NB4 (cell line): ENCODE results near the gene BFSP2.
"Not testable (repeated sequence)": the region's sequence is repeated elsewhere in the genome, so short reads cannot be mapped to it uniquely, and the experiment has no call there.

Experiments
- DNase-seq: peaks from one replicate; pipeline ENCODE4 v3.0.0; 2010; ENCODE audit warnings: low read depth
- H3K4me3 ChIP-seq: one replicate; pipeline ENCODE4 v1.5.1; 2011; ENCODE audit warnings: mild to moderate bottlenecking, low read depth, low read length, moderate library complexity
- MYC ChIP-seq: IDR thresholded peaks from 2 replicates; pipeline ENCODE4 v1.6.1; 2011; ENCODE audit warnings: low read depth, low read length
- POLR2A ChIP-seq: IDR thresholded peaks from 2 replicates; pipeline ENCODE4 v1.6.1; 2011; ENCODE audit warnings: mild to moderate bottlenecking; ENCODE audit not compliant: insufficient read length; ENCODE audit errors: extremely low read depth
- TF ChIP-seq, protein P1 (sequence below): IDR thresholded peaks from one replicate; pipeline ENCODE4 v1.5.1; 2012; ENCODE audit warnings: low read depth, low read length
- TF ChIP-seq, protein P2 (sequence below): IDR thresholded peaks from 2 replicates; pipeline ENCODE4 v1.6.1; 2011; ENCODE audit warnings: low read depth, low read length

Gene BFSP2

DNA sequence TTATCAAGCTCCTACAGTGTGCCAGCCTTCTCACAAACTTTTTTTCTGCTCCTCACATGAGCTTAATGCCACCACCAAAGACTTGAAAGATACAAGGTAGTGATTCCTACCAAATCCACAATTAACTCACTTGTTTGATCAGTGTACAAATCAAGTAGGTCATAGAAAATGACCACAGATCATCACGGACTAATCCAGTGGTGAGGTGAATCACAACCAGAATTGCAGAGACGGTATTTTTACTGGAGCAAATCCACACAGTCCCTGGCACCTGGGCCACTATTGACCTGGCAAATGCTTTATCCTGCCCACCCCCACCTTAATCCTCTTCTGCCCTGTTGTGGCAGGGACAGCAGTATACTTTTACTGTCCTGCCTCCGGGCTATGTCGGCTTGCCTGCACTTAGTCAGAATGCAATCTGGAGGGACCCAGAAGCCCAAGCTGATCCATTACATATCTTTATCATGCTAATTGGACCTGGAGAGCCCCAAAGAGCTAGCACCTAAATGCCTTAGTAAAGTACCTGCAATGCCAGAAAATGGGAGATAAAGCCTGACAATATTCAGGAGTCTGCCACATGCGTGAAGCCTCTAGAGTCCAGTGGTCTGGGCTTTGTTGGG is 89.7 kb downstream of the BFSP2 start:
- TF ChIP-seq, protein P1, sequence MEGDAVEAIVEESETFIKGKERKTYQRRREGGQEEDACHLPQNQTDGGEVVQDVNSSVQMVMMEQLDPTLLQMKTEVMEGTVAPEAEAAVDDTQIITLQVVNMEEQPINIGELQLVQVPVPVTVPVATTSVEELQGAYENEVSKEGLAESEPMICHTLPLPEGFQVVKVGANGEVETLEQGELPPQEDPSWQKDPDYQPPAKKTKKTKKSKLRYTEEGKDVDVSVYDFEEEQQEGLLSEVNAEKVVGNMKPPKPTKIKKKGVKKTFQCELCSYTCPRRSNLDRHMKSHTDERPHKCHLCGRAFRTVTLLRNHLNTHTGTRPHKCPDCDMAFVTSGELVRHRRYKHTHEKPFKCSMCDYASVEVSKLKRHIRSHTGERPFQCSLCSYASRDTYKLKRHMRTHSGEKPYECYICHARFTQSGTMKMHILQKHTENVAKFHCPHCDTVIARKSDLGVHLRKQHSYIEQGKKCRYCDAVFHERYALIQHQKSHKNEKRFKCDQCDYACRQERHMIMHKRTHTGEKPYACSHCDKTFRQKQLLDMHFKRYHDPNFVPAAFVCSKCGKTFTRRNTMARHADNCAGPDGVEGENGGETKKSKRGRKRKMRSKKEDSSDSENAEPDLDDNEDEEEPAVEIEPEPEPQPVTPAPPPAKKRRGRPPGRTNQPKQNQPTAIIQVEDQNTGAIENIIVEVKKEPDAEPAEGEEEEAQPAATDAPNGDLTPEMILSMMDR: no peak
- TF ChIP-seq POLR2A (no peak), MYC (no peak)
- TF ChIP-seq, protein P2, sequence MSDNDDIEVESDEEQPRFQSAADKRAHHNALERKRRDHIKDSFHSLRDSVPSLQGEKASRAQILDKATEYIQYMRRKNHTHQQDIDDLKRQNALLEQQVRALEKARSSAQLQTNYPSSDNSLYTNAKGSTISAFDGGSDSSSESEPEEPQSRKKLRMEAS: no peak
- no peak overlapping the region for H3K4me3 ChIP-seq
- DNase-seq: no peak

DNA sequence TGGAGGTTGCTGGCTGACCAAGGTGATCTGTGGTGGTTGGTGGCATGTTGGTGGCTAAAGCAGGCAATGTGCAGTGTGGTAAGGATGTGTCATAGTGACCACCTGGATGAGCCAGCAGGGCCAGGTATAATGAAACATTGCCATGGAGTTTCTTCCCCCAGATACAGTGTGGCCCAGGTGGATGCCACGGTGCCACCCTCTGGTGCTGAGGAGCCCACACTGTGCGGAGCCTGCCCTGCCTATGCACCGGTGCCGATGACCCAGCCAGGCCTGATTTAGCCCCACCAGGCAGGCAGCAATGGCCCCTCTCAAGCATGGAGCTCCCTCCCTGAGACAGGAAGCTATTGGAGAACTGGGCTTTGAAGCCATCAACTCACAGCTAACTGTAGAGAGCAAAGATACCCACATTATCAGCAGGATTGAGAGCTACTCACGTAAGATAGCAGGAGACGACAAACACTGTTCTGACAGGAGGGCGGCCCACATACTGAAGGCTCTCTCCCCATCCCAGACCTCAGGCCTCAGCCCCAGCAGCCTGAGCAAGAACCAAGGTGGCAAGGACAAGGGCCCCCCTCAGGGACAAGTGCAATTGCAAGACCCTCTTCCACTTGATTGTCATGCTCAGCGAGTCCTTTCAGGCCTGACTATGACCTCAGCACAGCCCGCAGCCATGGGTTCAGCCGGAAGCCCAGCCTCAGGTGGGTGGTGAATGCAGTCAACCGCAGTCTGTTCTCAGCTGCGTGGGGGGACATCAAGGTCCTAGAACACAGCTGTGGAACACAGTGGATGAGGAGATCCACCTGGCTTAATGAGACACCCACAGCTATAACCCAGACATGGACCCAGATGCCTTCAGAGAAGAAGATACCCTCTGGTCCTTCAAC is 90.9 kb downstream of the BFSP2 start:
- TF ChIP-seq POLR2A (no peak), MYC (no peak)
- no peak for DNase-seq
- H3K4me3 ChIP-seq: no peak overlapping the region

DNA sequence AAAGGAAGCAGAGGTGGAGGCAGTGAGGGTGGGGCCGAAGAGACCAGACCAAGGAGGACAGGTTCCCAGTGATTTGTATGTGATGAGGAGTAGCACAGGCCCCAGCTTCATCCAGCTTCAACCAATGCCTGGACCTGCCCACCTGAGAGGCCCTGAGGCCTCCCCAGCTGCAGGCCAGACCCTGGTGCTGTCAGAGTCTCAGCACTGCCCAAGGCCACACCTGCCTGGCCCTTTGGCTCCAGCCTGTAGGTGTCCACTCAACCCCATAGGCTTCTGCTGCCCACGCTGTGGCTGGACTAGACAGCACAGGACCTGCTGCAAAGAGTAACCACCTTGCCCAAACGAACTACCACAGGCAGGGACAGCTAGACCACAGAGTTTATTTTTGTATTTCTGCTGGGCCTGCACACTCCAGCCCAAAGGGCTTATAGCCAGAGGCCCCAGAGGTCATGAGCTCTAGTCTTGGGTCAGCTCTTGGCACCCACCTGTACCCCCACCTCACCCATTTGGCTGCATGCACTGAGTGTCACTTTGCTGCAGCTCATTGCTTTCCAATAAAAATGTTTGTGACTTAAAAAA is 91.7 kb downstream of the BFSP2 start:
- H3K4me3 ChIP-seq: no peak overlapping the region
- TF ChIP-seq, protein P1: no peak
- no peak for TF ChIP-seq POLR2A
- TF ChIP-seq, protein P2: no peak
- TF ChIP-seq MYC: no peak
- no peak for DNase-seq

DNA sequence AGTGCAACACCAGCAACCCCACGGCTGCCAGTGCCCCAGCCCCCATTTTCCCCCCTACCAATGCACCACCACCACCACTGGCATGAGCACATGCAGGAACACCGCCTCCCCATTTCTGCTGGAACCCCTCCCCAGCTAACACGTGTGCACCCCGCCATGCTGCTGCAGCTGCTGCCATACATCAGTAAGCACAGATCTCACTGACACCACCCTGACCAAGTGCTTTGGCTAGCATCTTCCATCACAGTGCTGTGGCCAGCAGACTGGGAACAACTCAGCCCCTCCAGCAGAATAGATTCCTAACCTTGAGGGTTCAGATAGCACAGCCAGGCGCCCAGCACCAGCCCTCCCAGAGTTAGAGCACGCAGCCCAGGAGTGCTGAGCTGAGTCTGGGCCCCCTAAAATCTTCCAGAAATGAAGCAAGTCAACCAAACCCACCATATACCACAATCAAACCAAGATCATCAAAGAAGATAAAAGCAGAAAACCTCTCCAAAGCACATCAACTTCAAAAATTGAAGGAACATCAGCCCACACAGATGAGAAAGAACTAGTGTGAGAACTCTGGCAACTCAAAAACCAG is 92.4 kb downstream of the BFSP2 start:
- H3K4me3 ChIP-seq: no peak overlapping the region
- TF ChIP-seq, protein P1: no peak
- TF ChIP-seq MYC: no peak
- TF ChIP-seq, protein P2: no peak
- no peak for TF ChIP-seq POLR2A
- no peak for DNase-seq

DNA sequence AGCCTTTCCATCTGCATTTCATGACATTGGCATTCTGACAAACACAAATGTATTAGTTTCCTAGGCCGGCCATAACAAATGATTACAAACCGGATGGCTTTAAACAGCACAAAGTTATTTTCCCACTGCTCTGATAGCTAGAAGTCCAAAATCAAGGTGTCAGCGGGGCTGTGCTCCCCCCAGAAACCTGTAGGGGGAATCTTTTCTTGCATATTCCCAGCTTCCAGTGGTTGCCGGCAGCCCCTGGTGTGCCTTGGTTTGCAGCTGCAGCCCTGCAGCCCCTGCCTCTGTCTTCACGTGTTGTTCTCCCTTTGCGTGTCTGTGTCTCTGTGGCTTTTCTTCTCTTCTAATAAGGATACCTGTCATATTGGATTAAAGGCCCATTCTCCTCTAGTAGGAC is 94.6 kb downstream of the BFSP2 start:
- no peak overlapping the region for H3K4me3 ChIP-seq
- peak; percentile 27 for DNase-seq
- TF ChIP-seq, protein P1: no peak
- TF ChIP-seq, protein P2: no peak
- no peak for TF ChIP-seq MYC
- TF ChIP-seq POLR2A: no peak

DNA sequence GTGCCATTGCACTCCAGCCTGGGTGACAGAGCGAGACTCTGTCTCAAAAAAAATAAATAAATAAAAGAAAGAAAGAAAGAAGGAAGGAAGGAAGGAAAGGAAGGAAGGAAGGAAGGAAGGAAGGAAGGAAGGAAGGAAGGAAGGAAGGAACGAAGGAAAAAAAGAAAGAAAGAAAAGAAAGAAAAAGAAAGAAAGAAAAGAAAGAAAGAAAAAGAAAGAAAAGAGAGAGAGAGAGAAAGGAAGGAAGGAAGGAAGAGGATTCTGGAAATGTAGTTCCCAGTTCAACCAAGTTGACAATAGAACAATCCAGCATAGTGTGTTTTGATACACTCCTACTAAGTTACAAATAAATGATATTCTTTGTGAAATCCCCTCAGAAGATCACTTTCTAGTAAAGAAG is 102.7 kb downstream of the BFSP2 start:
- not testable (repeated sequence) for DNase-seq, H3K4me3 ChIP-seq
